Measurements from ENCODE around the gene TSC2.

Gene TSC2

DNA sequence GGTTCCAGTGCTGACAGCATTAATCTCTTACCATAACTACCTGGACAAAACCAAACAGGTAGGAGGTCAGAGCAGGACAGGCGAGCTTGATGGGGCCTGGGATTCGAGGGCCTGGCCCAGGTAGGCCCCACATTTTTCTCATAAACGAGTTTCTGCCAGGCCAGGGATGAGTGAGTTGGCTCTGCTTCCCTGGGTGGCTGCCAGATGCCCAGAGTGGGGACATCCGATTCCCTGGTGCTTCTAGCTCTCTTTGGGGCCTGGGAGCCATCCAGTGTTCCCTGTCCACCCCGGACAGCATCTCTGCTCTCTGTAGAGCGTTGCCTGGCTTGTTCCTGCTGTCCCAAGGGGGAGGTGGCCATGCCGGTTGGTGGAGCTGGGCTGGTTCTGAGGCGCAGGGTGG is 25.1 kb downstream of the TSC2 start:
- no peak for DNase-seq

DNA sequence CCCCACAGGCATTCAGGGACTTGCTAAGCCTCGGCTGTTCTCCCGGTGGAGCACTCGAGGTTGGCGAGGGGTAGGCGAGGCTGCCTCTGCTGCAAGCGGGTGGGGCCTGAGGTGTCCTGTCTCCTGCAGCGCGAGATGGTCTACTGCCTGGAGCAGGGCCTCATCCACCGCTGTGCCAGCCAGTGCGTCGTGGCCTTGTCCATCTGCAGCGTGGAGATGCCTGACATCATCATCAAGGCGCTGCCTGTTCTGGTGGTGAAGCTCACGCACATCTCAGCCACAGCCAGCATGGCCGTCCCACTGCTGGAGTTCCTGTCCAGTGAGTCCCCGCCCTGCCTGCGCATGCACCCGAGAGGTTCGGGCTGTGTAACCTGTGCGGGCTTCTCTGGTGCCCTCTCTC is 26.3 kb downstream of the TSC2 start:
- no peak for DNase-seq

- no peak for DNase-seq
Measured at GRCh38 chr16:2075631-2076030, 27.8 kb downstream of the TSC2 start.

GRCh38 chr16:2076072-2076865 is 28.5 kb downstream of the TSC2 start:
- no peak for DNase-seq

GRCh38 chr16:2077016-2077415 is 29.2 kb downstream of the TSC2 start:
- no peak for DNase-seq

DNA sequence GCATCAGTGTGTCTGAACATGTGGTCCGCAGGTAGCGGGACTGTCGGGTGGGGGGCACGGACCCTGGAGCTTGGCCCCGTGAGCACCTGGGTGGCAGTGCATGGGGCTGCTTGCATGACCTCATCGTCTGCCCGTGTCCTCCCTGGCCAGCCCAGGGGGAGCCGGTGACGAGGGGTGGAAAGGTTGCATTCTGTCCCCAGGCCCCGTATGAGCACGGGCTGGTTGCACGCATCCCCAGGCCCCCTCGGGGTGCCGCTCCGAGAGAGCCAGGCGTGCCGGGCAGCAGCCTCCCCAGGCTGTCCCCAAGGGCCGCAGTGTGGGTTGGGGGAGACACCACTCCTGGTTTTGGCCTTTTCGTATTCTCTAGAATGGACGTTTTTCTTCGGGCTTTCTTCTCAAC is 29.9 kb downstream of the TSC2 start:
- DNase-seq, result no peak

DNA sequence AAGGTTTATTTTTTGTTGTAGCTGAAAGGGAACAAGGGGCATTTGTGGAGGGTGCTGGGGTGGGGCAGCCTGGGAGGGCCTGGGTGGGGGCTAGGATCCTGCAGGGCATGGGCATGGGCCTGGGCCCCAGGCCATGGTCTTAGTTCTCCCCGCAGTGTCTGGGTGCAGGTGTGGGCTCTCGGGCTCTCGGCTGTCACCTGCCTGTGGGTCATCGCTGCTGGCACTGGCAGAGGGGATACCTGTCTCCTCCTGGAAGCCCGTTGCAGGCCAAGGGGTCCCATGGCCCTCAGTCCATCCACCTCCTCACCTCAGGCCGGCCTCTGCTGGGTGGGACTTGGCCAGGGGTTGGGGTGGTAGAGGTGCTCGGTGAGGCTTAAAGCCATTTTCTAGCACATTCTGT is 30.3 kb downstream of the TSC2 start:
- DNase-seq, result no peak

- DNase-seq, result no peak
Measured at GRCh38 chr16:2078691-2079090, 30.9 kb downstream of the TSC2 start.

DNA sequence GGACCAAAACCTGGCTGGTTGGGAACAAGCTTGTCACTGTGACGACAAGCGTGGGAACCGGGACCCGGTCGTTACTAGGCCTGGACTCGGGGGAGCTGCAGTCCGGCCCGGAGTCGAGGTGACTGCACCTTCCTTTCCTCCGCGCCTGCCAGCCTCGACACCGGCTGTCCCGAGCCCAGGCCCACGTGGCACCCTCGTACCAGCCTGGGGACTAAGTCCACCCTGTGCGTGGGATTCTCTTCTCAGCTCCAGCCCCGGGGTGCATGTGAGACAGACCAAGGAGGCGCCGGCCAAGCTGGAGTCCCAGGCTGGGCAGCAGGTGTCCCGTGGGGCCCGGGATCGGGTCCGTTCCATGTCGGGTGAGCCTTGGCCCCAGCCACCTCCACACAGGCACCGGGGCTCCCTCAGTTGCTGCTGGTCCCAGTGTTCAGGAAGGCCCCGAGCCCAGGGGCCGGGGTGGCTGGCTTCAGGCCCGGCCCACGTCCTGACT is 31.6 kb downstream of the TSC2 start:
- DNase-seq, result no peak

- DNase-seq, result no peak
Measured at GRCh38 chr16:2079991-2080390, 32.2 kb downstream of the TSC2 start.

GRCh38 chr16:2081201-2082084 is 33.7 kb downstream of the TSC2 start:
- DNase-seq, result no peak

DNA sequence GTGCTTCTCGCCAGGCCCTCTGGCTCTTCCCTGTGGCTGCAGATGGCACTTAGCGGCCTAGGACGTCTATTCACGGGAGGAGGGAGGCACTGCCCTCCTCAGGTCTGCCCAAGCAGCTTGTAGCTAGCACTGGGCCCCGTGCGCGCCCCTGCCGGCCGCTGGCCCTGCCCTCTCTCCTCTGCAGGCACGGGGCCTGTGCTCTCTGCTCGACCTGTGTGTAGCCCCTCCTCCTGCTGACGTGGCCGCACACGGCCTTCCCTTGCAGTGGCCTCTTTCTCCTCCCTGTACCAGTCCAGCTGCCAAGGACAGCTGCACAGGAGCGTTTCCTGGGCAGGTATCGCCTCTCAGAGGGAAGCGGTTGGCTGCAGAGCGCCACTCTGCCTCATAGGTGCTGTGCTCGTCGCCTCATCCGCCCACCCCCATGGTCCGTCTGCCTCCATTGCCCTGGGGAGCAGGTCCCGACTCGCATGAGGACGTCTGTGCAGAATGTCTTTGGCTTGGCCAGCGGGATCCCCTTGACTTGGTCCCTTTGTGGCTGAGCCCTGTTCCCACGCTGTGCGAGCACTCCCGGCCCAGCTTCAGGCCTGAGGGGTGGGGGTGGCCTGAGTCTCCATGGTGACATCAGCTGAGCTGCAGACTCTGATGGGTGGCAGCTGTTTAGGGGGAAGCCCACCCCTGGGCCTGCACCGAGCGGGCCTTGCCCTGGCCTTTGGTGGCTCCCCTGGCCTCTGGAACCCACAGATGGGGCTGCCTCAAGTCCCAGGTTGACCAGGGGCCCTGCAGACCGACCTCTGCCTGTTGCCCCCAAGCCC is 34.6 kb downstream of the TSC2 start:
- no peak for DNase-seq

DNA sequence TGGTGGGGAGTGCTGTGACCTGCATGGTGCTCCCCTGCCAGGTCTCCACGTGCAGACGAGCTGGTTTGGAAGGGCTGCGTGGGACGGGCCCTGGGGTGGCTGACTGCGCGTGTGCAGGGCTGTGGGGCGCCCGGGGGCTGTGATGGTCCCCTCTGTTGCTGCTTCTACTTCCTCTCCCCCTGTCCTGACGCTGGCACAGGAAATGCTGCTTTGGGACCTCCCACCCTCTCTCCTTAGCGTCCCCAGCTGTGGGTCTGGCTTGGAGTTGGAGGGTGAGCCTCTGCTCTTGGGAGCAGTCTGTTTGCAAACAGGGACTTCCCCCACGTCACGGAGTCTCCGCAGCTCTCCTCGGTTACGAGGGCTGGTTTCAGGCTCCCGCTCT is 35.2 kb downstream of the TSC2 start:
- DNase-seq, result no peak

DNA sequence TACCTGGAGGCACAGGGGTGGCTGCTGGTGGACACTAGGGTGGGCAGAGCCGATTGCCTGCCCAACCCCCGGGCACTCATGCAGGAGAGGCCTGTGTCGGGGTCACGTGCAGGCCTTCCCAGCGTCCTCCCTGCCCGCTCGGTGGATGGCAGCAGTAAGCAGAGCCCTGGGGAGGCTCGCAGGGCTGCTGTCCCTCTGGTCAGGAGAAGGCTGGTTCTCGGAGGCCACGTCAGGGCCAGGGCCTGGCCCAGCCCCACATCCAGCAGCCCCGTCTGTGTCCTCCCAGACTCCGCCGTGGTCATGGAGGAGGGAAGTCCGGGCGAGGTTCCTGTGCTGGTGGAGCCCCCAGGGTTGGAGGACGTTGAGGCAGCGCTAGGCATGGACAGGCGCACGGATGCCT is 35.6 kb downstream of the TSC2 start:
- DNase-seq, result no peak

GRCh38 chr16:2083876-2084780 is 36.3 kb downstream of the TSC2 start:
- no peak for DNase-seq

DNA sequence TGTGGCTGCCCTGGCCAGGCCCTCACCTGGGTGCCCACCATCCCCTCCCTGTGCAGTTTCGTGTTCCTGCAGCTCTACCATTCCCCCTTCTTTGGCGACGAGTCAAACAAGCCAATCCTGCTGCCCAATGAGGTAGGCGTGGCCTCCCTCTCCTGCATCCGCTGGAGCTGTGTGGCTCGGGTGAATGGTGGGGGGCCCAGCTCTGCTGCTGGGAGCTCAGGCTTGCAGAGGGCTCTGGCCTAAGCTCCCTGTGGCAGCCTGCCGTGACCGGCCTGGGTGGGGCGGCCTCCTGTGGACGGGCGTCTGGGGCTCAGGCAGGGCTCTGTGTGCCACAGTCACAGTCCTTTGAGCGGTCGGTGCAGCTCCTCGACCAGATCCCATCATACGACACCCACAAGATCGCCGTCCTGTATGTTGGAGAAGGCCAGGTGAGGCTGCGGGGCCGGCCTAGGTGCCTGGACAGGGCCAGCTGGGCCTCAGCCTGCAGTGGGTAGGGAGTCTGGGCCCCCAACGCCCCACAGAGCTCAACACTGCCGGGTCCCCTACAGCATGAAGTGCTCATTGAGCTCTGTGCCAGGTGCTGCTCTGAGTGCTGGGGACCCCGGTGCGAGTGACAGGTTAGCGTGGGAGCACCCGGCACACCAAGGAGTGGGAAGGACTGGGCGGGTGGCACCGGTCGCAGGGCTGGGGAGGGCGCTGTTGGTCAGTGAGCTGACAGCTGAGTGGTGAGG is 37.3 kb downstream of the TSC2 start:
- DNase-seq, result no peak

GRCh38 chr16:2085669-2086068 is 37.9 kb downstream of the TSC2 start:
- no peak for DNase-seq

- DNase-seq, result no peak
Measured at GRCh38 chr16:2086106-2086742, 38.4 kb downstream of the TSC2 start.

DNA sequence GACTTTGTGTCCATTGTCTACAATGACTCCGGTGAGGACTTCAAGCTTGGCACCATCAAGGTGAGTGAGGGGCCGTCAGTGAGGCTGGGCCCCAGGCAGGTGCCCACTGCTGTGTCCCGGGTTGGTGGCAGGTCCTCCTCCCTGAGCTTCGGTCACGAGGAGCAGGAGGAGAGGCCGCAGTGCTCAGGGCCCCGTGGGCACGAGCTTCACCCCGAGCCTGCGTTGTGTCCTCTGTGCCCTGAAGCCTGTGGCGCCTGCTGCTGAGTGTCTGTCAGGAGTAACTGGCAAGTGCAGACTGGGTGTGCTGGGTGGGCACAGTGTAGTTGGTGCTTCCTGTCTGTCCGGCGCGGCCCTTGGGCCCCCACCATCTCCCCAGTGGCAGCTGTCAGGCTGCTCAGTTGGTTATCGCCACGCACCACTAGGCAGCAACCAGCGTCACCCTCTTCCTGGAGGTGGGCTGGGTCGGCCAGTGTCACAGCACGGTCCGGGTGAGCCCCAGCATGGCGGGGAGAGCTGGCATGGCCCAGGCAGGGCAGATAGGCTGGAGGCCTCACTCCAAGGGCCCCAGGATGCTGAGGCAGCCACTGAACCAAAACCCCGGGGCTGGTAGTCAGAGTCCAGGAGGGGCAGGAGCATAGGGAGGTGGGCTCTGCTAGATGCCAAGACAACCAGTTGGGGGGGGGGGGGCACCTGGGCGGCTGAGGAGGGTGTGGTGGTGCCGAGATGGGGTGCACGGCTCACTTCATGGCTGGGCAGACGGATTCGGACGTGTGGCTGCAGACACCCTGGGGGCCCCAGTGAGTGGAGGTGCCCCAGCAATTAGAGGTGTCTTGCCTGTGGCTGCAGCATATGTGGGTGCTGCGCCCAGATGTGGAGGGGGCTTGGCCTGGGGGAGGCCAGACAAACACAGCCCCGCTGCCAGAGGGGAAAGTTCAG is 39.3 kb downstream of the TSC2 start:
- no peak for DNase-seq

All from activated CD4-positive, CD25-positive, alpha-beta regulatory T cell treated with anti-CD3 and anti-CD28 coated beads, Interleukin-2, amount 50 U/mL, for 72 hours (primary cell).